Measurements from ENCODE around the gene SPEN. TPM values are rescaled to one million over a fixed set of nuclear protein-coding genes. Genes with fewer than 3 reads are reported as not detected.
A peak's percentile ranks its signal among the peaks of the same experiment; 100 is the strongest.

SPEN gene
- total RNA-seq, 1 experiment from 2014 or later = 8.0 TPM

GRCh38 chr1:15934211-15935055, 86.9 kb downstream of the SPEN start:
- no peak for DNase-seq (ENCODE audit: low spot score)

GRCh38 chr1:15935056-15935950, 87.8 kb downstream of the SPEN start:
- no peak for DNase-seq (ENCODE audit: low spot score)

- no peak for DNase-seq (ENCODE audit: low spot score)
Observed at GRCh38 chr1:15936025-15936424, 88.5 kb downstream of the SPEN start.

GRCh38 chr1:15937146-15937545, 89.6 kb downstream of the SPEN start:
- no peak for DNase-seq (ENCODE audit: low spot score)

- no peak for DNase-seq (ENCODE audit: low spot score)
Observed at GRCh38 chr1:15937706-15938168, 90.2 kb downstream of the SPEN start.

- no peak for DNase-seq (ENCODE audit: low spot score)
Observed at GRCh38 chr1:15938628-15939161, 91.2 kb downstream of the SPEN start.

GRCh38 chr1:15939181-15940109, 91.9 kb downstream of the SPEN start:
- DNase-seq (ENCODE audit: low spot score) = peak; percentile 56

GRCh38 chr1:15940110-15941043, 92.9 kb downstream of the SPEN start:
- DNase-seq (ENCODE audit: low spot score) = no peak

- no peak for DNase-seq (ENCODE audit: low spot score)
Observed at GRCh38 chr1:15941044-15941840, 93.7 kb downstream of the SPEN start.

GRCh38 chr1:15941899-15942660, 94.6 kb downstream of the SPEN start:
- DNase-seq (ENCODE audit: low spot score) = no peak

- DNase-seq (ENCODE audit: low spot score) = no peak
Observed at GRCh38 chr1:15942661-15943327, 95.3 kb downstream of the SPEN start.

- DNase-seq (ENCODE audit: low spot score) = no peak
Observed at GRCh38 chr1:15943328-15943991, 96.0 kb downstream of the SPEN start.

- no peak for DNase-seq (ENCODE audit: low spot score)
Observed at GRCh38 chr1:15943992-15944307, 96.4 kb downstream of the SPEN start.

- no peak for DNase-seq (ENCODE audit: low spot score)
Observed at GRCh38 chr1:15944308-15945010, 97.0 kb downstream of the SPEN start.

GRCh38 chr1:15945011-15945831, 97.7 kb downstream of the SPEN start:
- no peak for DNase-seq (ENCODE audit: low spot score)

- DNase-seq (ENCODE audit: low spot score) = no peak
Observed at GRCh38 chr1:15945832-15946448, 98.4 kb downstream of the SPEN start.
